Measurements from ENCODE around the gene HTRA3. TPM values are rescaled to one million over a fixed set of nuclear protein-coding genes. Genes with fewer than 3 reads are reported as not detected.

HTRA3 gene
- total and polyA plus RNA-seq, 2 of the 8 experiments (the other 6 are each of a cell fraction or from before 2014, with no cell fraction given) = 3.2 to 5.8 TPM

- TF ChIP-seq HDAC6 (IDR thresholded peaks at IDR 0.05; ENCODE audit: low read depth, low read length) (no peak), TEAD4 (IDR thresholded peaks at IDR 0.05; ENCODE audit: low read depth, low read length) (no peak), SP4 (IDR thresholded peaks at IDR 0.05; ENCODE audit: low read length) (no peak), SP2 (IDR thresholded peaks at IDR 0.05; ENCODE audit: low read length) (no peak), ATF2 (IDR thresholded peaks at IDR 0.05; ENCODE audit: low read length) (no peak), GTF2F1 (IDR thresholded peaks at IDR 0.05; ENCODE audit: borderline replicate concordance, low read depth, low read length) (no peak), JUN (IDR thresholded peaks at IDR 0.05; ENCODE audit: low read depth, low read length) (no peak)
Measured at GRCh38 chr4:8291036-8291682, 21.6 kb downstream of the HTRA3 start (continued).

All from H1 (cell line).